ENCODE results near the gene GARIN3.

The GARIN3 gene

GRCh38 chr5:157143127-157143971 is 22.7 kb downstream of the GARIN3 start:
- peak; percentile 15 for DNase-seq (ENCODE audit: low spot score)

DNA sequence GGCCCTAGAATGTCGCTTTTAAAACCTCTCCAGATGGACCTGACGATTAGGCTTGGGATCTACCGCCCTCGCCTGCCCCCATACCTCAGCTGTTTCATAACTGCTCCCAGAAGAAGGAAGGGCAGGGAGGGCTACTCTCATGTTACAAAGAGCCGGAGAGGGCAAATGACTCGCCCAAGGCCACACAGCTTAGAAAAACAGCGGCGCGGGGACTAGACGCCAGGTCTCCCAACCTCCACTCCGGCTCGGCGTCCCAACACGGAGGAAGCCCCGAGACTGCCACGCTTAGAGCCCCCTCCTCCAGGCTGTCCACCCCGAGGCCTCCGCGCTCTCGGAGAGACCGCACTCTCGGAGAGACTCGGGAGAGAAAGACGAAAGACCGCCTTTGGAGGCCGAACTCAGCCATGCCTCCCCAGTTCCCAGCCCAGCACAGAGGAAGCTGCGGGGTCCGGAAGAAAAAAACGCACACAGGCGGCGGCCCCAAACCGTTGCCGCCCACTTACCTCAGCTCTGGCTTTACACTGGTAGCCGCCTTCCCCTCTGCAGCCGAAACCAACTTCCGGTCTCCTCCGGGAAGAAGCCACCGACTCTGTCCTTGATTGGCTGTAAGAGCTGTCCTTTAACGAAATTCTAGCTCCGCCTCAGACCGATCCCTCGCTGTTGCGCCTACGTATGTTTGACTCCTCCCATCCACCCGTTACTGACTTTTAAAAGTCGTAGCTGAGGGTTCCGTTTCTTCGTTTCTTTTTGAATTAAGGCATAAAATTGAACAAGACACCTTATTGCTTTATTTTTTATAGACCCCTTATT is 23.5 kb downstream of the GARIN3 start, which contains the start of gene MED7:
MED7 (minus strand) TSS at position 549 of the 810 bp plus-strand sequence. CDS start 3,434 bp downstream, outside the sequence.
- peak; percentile 99 for DNase-seq (ENCODE audit: low spot score)

- no peak for DNase-seq (ENCODE audit: low spot score)
Observed at GRCh38 chr5:157137691-157138090, 28.4 kb downstream of the GARIN3 start.

GRCh38 chr5:157132281-157132612 is 33.8 kb downstream of the GARIN3 start:
- no peak for DNase-seq (ENCODE audit: low spot score)

GRCh38 chr5:157130925-157131324 is 35.1 kb downstream of the GARIN3 start:
- DNase-seq (ENCODE audit: low spot score), result no peak

DNA sequence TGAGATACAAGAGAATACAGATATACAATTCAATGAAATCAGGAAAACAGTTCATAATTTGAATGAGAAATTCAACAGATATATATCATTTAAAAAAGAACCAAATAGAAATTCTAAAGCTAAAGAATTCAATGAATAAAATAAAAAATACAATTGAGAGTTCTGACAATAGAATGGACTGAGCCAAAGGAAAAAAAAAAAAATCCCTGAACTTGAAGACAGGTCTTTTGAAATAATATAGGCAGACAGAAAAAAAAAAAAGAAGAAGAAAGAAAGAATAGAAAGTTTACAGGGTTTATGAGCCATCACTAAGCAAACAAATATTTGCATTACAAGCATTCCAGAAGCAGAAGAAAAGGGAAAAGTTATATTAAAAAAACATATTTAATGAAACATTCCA is 44.4 kb downstream of the GARIN3 start:
- no peak for DNase-seq (ENCODE audit: low spot score)

DNA sequence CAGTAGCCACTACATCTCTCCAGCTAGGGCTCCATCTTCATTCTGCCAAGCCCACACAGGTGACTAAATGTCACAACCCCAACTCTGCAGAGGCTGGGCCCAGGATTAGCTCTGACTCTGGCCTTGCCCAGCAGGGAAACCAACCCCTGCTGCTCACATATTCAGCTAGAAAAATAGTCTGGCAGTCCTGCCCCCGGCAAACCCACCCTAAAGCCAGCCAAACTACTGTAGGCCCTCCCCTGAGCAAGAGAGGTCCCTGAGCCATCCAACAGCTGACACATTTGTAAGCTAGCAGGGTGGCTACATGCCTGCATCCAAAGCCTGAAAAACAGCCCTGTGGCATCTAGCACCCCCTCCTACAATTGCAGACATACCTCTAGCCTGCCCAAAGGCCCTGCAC is 46.0 kb downstream of the GARIN3 start:
- DNase-seq (ENCODE audit: low spot score), result no peak

GRCh38 chr5:157116483-157116954 is 49.5 kb downstream of the GARIN3 start:
- DNase-seq (ENCODE audit: low spot score), result no peak

- DNase-seq (ENCODE audit: low spot score), result no peak
Observed at GRCh38 chr5:157115502-157115901, 50.6 kb downstream of the GARIN3 start.

- no peak for DNase-seq (ENCODE audit: low spot score)
Observed at GRCh38 chr5:157115012-157115411, 51.1 kb downstream of the GARIN3 start.

DNA sequence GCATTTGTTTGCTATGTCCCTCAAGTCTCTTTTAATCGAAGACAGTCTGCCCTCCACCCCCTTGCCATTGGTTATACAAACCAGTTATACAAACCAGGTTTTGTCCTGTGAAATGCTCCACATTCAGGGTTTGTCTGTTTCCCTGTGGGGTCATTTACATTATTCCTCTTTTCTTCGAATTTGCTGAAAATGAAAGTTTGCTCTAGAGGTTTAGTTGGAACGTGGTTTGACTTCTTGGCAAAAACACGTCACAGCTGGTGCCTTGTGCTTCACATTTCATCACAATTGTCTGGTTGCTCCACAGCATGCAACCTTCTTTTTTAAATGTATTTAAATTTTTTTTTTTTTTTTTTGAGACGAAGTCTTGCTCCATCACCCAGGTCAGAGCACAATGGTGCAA is 53.1 kb downstream of the GARIN3 start:
- DNase-seq (ENCODE audit: low spot score), result no peak

Measured in RKO (cell line).